GM18508 (cell line): Measurements from ENCODE around the gene ZNF362.

ENCODE experiments used
- ATAC-seq: cut with Tn5 transposase; IDR thresholded peaks from one replicate; pipeline ENCODE4 v1.9.1; 2021; ENCODE audit warnings: moderate number of reproducible peaks; ENCODE audit not compliant: insufficient read depth, unreplicated experiment

Gene ZNF362

DNA sequence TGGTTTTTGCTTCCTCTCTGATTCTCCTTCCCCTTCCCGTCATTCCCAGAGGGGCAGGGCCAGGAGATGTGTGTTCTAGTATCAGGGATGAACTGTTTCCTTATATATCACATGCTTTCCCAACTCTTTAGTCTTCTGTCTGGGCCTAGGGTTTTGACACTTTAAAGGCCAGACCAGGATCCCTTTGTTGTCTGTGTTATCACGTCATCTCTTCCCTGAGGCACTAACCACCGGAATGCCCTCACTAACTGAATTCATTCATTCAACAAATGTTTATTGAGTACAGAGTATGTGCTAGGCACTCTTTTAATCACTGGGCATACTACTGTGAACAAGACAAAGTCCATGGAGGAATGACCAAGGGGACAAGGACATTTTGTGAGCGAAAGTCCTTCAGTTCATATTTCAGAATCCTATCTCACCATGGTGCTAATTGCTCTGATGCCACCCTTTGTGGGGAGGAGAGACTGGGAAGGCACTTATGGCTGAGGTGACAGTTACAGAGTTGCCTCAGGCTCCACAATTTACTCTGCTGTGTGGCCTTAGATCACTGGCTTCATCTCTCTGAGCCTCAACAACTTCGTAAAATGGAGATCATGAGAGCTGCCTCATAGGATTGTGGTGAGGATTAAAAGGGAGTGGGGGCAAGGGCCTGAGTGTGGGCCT lies 12.0 kb upstream of the ZNF362 start:
- no peak for ATAC-seq

GRCh38 chr1:33244809-33245186 lies 11.5 kb upstream of the ZNF362 start:
- no peak for ATAC-seq

GRCh38 chr1:33246171-33246570 lies 10.1 kb upstream of the ZNF362 start:
- ATAC-seq = no peak

GRCh38 chr1:33247545-33247944 lies 8.7 kb upstream of the ZNF362 start:
- ATAC-seq = no peak

DNA sequence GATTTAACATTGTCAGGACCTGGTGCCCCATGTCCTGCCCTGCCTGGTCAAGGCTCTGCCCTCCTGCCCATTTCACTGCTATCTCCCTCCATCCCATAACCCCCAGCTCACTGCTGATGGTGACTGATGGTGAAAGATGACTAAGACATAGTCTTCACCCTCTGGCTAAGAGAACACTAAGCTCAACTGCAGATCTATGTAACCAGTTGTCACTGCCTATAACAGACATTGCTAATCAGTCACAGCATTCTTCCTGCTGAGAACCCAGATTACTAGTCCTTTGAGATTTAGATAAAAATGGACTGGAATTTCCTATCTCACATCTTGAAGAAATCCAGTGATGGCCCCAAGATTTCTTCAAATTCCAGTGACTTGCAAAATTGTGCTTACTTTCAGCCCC lies 8.0 kb upstream of the ZNF362 start:
- no peak for ATAC-seq

DNA sequence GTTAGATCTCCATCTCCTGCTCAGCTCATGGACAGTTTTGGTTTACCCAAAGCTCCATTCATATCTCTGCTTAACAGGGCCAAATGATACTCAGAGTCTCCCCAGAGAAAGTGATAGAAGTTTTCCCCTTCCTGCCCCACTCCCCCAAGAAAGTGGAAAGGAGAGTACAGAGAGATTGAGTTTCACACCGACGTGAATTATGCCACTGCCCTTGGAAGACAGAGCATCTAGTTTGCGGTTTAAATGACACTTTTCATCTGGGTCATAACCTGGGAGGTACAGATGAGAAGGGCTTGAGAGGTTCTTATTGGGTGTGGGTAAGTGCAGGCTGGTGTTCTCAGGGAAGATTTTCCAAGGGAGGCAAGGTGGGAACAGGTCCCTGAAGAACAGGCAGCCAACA lies 6.9 kb upstream of the ZNF362 start:
- no peak for ATAC-seq

DNA sequence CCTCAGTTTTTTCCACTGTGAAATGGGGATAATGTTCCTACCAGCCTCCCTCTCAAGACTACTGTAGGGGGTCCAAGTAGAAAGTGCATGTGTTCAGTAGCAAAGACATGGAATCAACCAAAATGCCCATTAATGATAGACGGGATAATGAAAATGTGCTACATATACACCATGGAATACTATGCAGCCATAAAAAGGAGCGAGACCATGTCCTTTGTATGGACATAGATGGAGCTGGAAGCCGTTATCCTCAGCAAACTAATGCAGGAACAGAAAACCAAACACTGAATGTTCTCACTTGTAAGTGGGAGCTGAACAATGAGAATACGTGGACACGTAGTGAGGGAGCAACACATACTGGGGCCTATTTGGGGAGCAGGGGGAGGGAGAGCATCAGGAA lies 6.1 kb upstream of the ZNF362 start:
- ATAC-seq = no peak

DNA sequence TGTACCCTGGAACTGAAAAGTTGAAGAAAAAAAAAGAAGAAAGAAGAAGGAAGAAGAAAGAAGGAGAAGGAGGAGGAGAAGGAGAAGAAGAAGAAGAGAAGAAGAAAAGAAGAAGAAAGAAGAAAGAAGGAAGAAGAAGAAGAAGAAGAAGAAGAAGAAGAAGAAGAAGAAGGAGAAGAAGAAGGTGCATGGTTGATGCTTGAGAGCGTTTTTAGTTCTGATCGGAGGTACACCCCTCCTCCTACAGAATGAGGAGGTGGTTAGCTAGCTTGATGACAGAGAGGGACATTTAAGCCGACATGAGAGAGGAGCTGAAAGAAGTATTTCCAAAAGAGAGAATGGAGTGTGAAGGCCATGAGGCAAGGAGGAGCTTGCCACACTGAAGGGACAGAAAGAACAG lies 5.6 kb upstream of the ZNF362 start:
- no peak for ATAC-seq

GRCh38 chr1:33254491-33254890 lies 1.8 kb upstream of the ZNF362 start:
- no peak for ATAC-seq

DNA sequence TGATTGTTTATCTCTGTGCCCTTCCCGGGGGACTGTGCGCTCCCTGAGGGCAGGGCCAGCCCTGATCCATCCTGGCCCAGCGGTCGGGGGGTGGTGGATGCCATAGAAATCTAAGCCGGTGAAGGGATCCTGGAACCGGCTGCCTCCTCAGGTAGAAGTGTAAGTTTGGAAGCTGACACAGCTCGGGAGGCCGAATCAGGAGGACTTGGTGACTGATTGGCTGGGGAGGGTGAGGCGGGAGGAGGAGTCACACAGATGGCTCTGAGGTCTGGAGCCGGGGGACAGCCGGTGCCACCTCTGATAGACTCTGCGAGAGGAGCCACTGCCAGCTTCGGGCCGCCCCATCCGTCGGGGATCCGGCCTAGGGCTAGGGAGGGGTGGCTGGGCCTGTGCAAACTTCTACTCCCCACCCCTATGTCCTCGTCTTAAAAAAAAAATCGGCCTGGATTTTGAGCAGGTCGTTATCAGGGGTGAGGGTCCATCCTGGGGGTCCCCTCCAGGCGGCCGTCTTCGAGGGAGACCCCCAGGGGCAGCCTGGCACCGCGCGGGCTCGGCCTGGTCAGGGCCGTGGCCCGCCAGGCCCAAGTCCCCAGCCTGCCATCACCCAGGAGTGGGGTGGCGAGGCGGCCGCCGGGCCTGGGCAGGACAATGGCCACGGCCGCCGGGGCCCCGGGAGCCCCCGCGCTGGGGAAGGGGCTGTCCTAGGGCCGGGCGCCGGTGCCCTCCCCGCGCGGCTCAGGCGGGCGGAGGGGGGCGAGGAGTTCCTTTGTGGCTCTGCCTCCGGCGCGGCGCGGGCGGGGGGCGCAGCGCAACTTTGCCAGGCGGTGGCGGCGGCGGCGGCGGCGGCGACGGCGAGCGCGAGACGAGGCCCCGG lies 708 bp upstream of the ZNF362 start:
- no peak for ATAC-seq

DNA sequence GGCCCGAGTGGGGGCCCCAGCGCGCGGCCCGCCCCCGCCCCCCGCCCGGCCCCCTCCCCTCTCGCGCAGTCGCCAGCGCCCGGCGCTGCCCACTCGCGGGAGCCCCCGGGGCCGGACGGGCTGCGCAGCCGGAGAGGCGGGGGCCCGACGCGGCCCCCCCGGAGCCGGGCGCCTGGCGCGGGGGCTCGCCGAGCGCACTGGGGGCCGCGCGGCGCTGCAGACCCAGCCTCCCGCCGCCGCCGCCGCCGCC lies 146 bp upstream of the ZNF362 start:
- ATAC-seq = no peak

DNA sequence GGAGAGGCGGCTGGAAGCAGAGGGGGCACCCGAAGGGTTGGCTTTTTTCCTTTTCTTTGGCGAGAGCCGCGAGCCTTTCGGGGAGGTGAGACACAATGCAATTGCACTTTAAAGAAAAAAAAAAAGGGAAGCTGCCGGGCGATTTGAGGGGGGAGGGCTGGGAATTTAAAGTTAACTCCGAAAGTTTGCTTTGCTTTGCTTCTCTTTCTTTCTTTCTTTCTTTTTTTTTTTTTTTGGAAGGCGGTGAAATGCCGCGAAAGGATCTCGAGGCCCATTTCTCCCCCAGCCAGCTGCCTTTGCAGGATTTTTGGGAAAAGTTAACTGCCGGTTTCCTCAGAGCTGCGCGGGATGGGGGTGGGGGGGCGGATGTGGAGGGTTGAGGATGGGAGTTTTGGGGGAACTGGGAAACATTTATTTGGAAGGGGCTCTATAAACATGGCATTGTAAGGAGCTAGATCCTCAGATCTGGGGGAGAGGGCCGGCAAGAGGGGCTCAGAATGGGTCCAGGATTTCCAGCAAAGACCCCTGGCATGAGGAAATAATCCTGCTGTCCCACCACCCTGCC lies 997 bp downstream of the ZNF362 start:
- ATAC-seq = no peak

- ATAC-seq = no peak
Observed at GRCh38 chr1:33257772-33258712, 1.8 kb downstream of the ZNF362 start.

GRCh38 chr1:33258788-33259274 lies 2.5 kb downstream of the ZNF362 start:
- no peak for ATAC-seq

DNA sequence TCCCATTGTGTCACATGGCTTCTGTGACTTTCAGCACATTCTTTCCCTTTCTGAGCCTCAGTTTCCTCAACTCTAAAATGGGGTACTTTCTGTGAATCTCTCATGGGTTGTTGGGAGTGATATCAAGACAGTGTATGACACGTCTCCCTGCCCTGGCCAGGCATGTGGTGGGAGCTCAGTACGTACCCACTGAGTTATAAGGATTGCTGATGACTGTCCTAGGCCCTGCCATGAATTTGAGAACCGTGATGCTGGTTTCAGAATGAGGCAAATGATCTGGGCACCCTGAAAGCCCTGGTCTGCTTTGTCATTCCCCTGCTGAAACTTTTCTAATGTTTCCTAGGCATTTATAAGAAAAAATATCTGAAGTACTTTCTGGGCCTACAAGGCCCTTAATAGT lies 3.6 kb downstream of the ZNF362 start:
- no peak for ATAC-seq

DNA sequence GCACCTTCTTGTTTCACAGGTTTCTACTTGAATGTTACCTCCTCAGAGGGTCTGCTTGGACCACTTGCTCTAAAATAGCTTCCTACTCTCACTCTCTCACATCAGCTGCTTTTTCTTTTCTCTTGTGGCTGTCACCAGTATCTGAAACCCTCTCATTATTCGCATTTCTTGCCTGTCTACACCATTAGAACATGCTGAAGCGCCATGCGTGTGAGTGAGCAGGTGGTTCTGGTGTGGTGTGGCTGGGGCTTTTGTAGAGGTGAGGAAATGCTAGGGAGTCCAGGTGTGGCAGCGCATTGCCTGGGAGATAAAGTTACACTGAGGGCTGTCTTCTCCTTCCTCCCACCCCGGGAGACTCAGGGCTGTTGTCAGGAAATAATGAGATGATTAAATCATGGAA lies 4.1 kb downstream of the ZNF362 start:
- no peak for ATAC-seq

DNA sequence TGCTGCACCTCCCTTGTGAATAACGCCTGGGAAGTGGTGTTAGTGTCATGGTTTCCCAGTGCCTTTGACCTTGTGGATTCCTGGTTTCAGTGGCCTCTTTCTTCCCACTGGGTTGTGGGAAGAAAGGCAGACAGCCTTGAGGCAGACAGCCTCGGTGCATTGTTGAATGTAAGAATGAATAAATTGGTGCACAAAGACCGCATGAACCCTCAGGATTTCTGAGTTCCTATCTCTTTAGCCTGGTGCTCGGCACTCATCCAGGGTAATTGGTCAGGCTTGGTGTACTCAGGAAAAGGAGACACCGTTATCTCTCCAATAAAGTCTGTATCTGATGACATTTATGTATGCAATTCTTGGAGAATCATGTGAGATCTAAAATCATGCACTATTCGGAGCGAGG lies 5.1 kb downstream of the ZNF362 start:
- no peak for ATAC-seq

GRCh38 chr1:33263890-33264504 lies 7.7 kb downstream of the ZNF362 start:
- no peak for ATAC-seq

DNA sequence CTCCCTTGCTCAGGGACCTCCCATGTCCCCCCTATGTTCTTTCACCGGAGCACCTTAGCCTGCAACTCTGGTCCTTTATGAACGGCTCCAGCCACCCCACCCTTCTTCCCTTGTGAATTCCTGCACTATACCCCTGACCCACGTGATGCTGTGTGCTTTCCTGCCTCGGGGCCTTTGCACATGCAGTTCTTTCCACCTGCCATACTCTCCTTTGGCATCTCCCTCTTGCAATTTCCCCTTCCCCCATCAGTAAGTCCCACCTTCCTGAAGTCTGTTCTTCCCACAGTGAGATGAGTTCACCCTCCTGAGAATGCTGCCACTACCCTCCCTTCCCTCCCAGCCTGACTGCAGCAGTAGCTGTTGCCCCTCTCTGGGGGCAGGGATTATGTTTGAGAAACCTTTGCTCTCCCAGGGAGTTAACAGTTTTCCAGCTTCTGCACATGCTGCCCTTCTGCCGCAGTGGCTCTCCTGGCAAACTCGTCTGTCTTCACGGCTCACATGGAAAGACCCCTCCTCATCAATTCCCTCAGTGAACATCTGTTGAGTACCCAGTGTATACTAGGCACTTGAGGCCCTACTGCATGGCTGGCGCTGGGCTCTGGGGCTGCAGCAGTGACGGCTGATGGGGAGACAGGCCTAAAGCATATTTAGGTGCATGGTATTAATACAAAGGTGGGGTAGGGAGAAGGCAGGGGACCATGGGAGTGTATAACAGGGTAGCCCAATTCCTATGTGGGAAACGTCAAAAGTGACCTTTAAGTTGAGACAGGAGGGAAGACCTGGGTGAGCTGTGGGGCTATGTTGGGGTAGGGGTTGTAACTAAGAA lies 9.7 kb downstream of the ZNF362 start:
- ATAC-seq = no peak
